HEK293T (cell line): ENCODE results near the gene PABPC3.

Source experiments
- ELF4 ChIP-seq: fragments of 450-650 bp; IDR thresholded peaks from 2 replicates; pipeline ENCODE4 v1.6.1; 2017; ENCODE audit warnings: antibody characterized with exemption
- FOXK2 ChIP-seq: fragments of 450-650 bp; IDR thresholded peaks from 2 replicates; pipeline ENCODE4 v1.6.1; 2016; ENCODE audit warnings: mild to moderate bottlenecking
- HDGF ChIP-seq: fragments of 450-650 bp; IDR thresholded peaks from 2 replicates; pipeline ENCODE4 v1.6.1; 2017; ENCODE audit warnings: antibody characterized with exemption, borderline replicate concordance
- L3MBTL2 ChIP-seq: fragments of 450-650 bp; conservative IDR thresholded peaks from 2 replicates; pipeline ENCODE4 v1.6.1; 2016; ENCODE audit warnings: mild to moderate bottlenecking
- SUZ12 ChIP-seq: fragments of 450-650 bp; IDR thresholded peaks from 2 replicates; pipeline ENCODE4 v1.6.1; 2016; ENCODE audit warnings: mild to moderate bottlenecking

DNA sequence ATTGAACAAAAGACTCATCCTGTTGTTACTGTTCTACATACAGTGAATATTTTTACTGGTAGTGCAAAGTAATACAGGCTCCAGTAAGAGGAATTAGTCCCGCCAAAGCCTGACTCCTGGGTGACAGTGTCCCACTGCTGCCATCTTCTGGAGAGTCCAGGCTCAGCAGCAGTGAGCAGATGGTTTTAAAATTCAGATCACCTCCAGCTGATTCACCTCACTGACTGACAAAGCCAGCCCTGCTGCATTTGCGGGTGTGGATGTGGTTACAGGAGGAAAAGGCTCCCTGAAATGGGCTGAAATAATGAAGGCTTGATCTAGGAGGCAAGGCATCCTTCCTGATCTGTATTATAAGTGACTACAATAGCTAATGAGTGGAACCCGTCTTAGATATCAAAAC is 18.3 kb downstream of the PABPC3 start:
- TF ChIP-seq L3MBTL2 (no peak), FOXK2 (no peak), SUZ12 (no peak), ELF4 (no peak), HDGF (no peak)
